ENCODE measurements around the gene WRNIP1. TPM values are rescaled to one million over a fixed set of nuclear protein-coding genes. Genes with fewer than 3 reads are reported as not detected.

Gene WRNIP1
- total RNA-seq, 1 experiment from 2014 or later, result 53.0 TPM

- DNase-seq (ENCODE audit: extremely low read depth, low read depth), result no peak
These were observed 25.9 kb upstream of the WRNIP1 start for GRCh38 chr6:2739335-2739734.

DNA sequence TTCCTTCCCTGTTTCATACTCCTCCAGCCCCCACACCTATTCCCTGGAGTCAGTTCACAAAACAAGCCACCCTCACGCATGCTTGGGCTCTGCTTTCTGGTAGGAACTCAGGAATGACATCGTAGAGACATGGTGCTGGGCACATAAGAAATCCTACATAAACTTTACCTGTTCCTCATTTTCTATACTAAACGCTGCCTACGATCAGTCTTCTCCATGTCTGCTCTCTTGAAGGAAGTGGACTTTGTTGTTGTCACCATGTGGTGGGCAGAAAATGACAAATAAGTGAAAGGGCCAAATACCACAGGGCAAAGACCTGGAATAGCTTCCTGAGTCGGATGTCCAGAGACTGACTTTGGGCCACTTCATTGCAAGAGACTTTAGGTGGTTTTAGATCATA lies 24.6 kb upstream of the WRNIP1 start:
- no peak for DNase-seq (ENCODE audit: extremely low read depth, low read depth)

DNA sequence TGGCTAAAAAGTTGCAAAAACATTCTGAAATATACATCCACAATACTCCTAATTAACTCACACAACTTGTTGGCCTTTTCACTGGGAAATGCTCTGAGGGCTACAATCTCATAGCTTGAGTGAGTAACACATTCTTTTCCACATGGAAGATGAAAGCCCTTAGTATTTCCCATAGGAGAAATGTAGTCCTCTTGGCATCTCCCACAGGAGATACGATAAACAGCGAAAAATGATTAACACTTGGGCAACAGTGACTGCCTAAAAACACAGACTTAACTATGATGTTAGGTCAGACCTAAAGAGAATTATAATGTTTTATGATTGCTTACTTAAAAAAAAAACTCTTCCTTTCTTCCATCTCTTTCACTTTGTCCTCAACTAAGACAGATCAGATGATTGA lies 23.4 kb upstream of the WRNIP1 start:
- DNase-seq (ENCODE audit: extremely low read depth, low read depth), result no peak

GRCh38 chr6:2743280-2744208 lies 21.6 kb upstream of the WRNIP1 start:
- no peak for DNase-seq (ENCODE audit: extremely low read depth, low read depth)

- no peak for DNase-seq (ENCODE audit: extremely low read depth, low read depth)
These were observed 20.9 kb upstream of the WRNIP1 start for GRCh38 chr6:2744209-2744771.

GRCh38 chr6:2744778-2745177 lies 20.4 kb upstream of the WRNIP1 start:
- DNase-seq (ENCODE audit: extremely low read depth, low read depth), result no peak

DNA sequence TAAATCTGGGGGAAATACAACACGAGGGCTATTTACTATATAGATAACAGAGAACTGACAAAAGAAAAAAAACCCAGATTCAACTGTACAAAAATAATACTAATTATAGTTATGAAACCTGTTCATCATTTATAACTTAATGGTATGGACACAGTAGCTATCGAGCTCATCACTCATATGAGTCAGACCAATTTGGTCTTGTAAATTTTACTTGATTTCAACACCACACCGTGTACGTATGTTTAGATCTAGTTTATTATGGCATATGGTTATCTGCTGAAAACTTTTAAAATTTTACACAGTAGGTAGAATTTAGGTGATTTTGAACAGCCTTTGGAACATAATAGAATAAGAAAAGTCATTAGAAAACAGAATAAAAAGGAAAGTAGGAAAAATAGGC lies 19.9 kb upstream of the WRNIP1 start:
- DNase-seq (ENCODE audit: extremely low read depth, low read depth), result no peak

GRCh38 chr6:2746557-2747061 lies 18.6 kb upstream of the WRNIP1 start:
- DNase-seq (ENCODE audit: extremely low read depth, low read depth), result no peak

DNA sequence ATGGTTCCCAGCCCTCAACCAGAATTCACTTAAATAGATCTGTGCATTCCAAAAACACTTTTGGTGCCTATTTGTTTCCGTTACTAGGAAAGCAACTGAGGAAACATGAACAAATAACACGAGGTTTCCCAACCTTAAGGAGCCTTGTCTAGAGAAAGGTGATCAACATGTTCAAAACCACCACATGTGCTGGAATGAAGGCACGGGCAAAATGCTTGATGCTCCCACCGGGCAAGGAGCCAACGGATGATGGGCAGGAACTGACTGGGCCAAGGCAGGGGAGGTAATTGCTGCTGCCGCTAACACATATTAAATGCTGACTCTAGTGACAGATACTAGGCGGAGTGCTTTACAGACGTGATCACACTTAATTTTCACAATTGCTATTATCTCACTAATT lies 17.0 kb upstream of the WRNIP1 start:
- DNase-seq (ENCODE audit: extremely low read depth, low read depth), result no peak

DNA sequence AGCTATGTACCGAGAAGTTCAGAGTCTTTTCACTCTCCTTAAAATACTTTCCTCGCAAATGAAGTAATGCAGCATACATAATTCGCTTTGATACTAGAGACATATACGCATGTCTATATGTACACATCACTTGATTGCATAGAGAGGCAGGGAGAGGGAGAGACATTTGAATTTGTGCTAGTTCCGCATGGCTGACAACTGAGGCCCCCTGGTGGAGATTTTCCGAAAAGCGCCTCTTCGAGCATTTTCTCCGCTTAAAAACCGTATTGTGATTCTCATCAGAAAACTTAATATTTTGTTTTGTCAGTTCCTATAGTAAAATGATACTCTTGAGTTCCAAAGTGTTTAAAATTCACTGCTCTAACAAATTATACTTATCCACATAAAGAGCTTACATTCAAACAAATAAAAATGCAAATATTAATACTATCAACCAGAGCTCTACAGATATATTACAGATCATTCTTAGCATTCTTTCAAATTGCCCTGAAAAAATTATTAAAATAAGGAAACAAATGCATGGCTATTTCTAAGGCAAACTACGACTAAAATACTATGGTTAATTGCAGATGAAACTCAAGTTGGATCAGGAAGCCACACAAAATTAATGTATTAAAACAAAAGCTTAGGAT lies 15.1 kb upstream of the WRNIP1 start:
- peak; percentile 45 for DNase-seq (ENCODE audit: extremely low read depth, low read depth)

GRCh38 chr6:2750832-2751231 lies 14.4 kb upstream of the WRNIP1 start, which contains the start of gene MYLK4:
TSS of gene MYLK4 (minus strand) at chr6:2750922. CDS start at chr6:2749294, 1,628 bp downstream.
- no peak for DNase-seq (ENCODE audit: extremely low read depth, low read depth)

DNA sequence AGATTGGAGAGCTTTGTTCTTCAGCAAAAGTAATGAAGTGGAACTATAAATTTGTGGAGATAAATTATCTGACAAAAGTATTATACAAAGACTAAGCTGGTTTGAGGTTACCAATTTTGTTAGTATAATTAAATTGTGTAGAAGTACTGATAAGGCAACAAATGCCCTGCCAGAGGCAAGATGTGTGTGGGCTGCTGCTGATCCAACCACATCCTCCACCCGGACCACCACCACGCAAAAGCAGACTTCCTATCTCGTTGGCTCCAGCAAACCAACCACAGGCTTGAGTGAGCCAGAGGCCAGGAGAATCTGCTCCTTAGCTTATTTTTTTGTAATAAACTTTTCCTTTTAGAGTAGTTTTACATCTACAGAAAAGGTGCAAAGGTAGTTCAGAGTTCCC lies 13.3 kb upstream of the WRNIP1 start:
- DNase-seq (ENCODE audit: extremely low read depth, low read depth), result no peak

GRCh38 chr6:2752477-2753109 lies 12.6 kb upstream of the WRNIP1 start:
- DNase-seq (ENCODE audit: extremely low read depth, low read depth), result no peak

DNA sequence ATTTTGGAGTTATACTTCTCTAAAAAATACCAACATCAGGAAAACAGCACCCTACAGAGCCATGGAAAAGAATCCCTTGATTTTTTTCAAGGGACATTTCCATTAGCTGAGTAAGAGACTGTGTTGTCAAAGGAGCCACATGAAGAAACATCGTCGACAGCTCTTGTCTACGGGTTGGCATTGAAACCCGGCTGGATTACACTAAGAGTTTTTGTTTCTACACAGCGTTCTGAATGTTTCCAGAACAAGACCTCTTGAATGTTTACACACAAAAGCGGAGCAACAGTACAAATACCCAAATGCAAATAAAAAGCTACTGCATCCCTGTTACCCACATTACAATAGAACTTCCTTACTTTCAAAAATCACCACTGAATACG lies 12.1 kb upstream of the WRNIP1 start:
- no peak for DNase-seq (ENCODE audit: extremely low read depth, low read depth)

DNA sequence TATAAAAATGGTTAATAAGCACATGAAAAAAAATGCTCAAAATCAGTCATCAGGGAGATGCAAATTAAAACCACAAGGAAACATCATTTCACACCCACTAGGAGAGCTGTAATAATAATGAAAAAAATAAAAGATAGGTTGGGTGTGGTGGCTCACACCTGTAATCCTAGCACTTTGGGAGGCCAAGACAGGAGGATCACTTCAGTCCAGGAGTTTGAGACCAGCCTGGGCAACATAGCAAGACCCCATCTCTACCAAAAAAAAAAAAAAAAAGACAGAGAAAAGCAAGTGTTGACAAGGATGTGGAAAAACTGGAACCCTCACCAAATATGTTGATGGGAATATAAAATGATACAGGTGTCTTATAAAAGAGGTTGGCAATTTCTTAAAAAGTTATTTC lies 11.4 kb upstream of the WRNIP1 start:
- DNase-seq (ENCODE audit: extremely low read depth, low read depth), result no peak

- no peak for DNase-seq (ENCODE audit: extremely low read depth, low read depth)
These were observed 10.8 kb upstream of the WRNIP1 start for GRCh38 chr6:2754393-2754792.

GRCh38 chr6:2754911-2755310 lies 10.3 kb upstream of the WRNIP1 start:
- DNase-seq (ENCODE audit: extremely low read depth, low read depth), result no peak

DNA sequence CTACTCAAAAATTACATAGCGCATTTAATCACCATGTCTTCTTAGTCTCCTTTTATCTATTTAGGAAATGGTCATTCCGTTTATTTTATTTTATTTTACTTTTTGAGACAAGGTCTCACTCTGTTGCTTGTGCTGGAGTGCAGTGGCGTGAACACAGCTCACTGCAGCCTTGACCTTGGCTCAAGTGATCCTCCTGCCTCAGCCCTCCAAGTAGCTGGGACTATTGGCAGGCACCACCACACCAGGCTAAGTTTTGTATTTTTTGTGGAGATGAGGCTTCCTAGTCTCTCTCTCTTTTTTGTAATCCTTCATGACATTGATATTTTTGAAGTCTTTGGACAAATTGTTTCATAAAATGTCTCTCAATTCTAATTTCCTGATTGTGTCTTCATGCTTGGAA lies 9.7 kb upstream of the WRNIP1 start:
- no peak for DNase-seq (ENCODE audit: extremely low read depth, low read depth)

DNA sequence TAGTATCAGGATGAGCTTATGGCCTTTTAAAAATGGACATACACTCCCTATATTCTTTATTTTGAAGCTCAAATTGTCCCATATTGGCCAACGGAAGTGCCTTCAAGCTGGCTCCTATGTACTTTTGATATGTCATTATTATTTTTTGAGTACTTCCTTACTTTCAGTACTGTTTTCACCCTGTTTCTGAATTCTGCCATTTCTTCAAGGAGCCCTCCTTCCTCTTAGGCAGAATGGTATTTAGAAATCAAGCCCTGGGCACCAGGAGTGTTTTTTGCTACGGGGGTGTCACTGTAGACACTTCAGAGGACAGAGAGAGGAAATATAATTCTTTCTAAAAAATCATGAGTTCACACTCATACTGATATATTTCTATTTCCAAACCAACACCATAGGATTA lies 9.0 kb upstream of the WRNIP1 start:
- DNase-seq (ENCODE audit: extremely low read depth, low read depth), result no peak

GRCh38 chr6:2756687-2757224 lies 8.4 kb upstream of the WRNIP1 start:
- DNase-seq (ENCODE audit: extremely low read depth, low read depth), result no peak

DNA sequence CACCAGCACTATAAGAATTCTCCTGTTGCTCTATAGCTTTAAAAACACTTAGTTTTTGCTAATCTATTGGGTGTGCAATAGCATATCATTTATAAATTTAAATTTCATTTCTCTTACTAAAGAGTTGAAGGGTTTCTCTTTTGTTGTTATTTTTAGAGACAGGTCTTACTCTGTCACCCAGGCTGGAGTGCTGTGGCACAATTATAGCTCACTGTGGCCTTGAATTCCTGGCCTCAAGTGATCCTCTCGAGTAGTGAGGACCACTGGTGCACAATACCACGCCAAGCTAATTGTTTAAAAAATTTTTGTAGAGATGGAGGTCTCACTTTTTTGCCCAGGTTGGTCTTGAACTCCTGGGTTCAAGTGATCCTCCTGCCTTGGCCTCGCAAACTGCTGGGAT lies 6.2 kb upstream of the WRNIP1 start:
- no peak for DNase-seq (ENCODE audit: extremely low read depth, low read depth)

Measured in NCI-H460 (cell line).